Brain microvascular endothelial cell (primary cell): ENCODE data around the gene TOR2A.
"Not testable (repeated sequence)": the region's sequence is repeated elsewhere in the genome, so short reads cannot be mapped to it uniquely, and the experiment has no call there.

Experiments
- DNase-seq: peaks from one replicate; pipeline ENCODE4 v3.0.0-alpha.2; 2020
- H3K27ac ChIP-seq: fragments of 250-450 bp; sonication (Bioruptor Pico); 2 replicates; pipeline ENCODE4 v1.5.1; 2020; ENCODE audit warnings: mild to moderate bottlenecking, moderate library complexity
- H3K27me3 ChIP-seq: fragments of 250-450 bp; sonication (Bioruptor Pico); replicated peaks from 2 replicates; pipeline ENCODE4 v1.5.1; 2020; ENCODE audit warnings: mild to moderate bottlenecking
- H3K36me3 ChIP-seq: fragments of 250-450 bp; sonication (Bioruptor Pico); replicated peaks from 2 replicates; pipeline ENCODE4 v1.5.1; 2020; ENCODE audit warnings: mild to moderate bottlenecking
- H3K4me3 ChIP-seq: 2 replicates; pipeline ENCODE4 v1.5.1; 2011; ENCODE audit warnings: low read depth, mild to moderate bottlenecking, control low read depth, low read length, moderate library complexity
- CTCF ChIP-seq: IDR thresholded peaks from 2 replicates; pipeline ENCODE4 v1.5.1; 2011; ENCODE audit warnings: low read depth, mild to moderate bottlenecking, moderate library complexity, low read length, control low read depth, inconsistent platforms; ENCODE audit errors: missing control alignments
- in situ Hi-C: cut with HindIII; loops from 2 replicates; pipeline ENCODE4 v1.10.0; 2017; ENCODE audit warnings: low sequenced_read_pairs, low pct_ligation_motif_present

The TOR2A gene

GRCh38 chr9:127761061-127761460, 26.0 kb upstream of the TOR2A start:
- TF ChIP-seq CTCF, result no peak
- in situ Hi-C loops, result loop anchor here (25.0 kb wide), 1 partner anchor 101 kb away; the partner anchor contains the start of gene ENG
- H3K36me3 ChIP-seq, result no peaks in the 10 kb centered on the region
- no peak overlapping the region for H3K27ac ChIP-seq
- DNase-seq, result no peak
- no peak overlapping the region for H3K4me3 ChIP-seq
- no peaks in the 10 kb centered on the region for H3K27me3 ChIP-seq

GRCh38 chr9:127758843-127759242, 23.7 kb upstream of the TOR2A start:
- in situ Hi-C loops, result loop anchor here (25.0 kb wide), 1 partner anchor 103 kb away; the partner anchor contains the start of gene ENG
- Histone ChIP-seq H3K27me3 (no peaks in the 10 kb centered on the region), H3K4me3 (no peak overlapping the region), H3K36me3 (no peaks in the 10 kb centered on the region), H3K27ac (no peak overlapping the region)
- DNase-seq, result no peak
- TF ChIP-seq CTCF, result no peak

GRCh38 chr9:127756776-127757175, 21.7 kb upstream of the TOR2A start:
- not testable (repeated sequence) for H3K4me3 ChIP-seq, H3K27me3 ChIP-seq, H3K36me3 ChIP-seq, DNase-seq, H3K27ac ChIP-seq
- in situ Hi-C loops, result loop anchor here (25.0 kb wide), 1 partner anchor 106 kb away; the partner anchor contains the start of gene ENG

GRCh38 chr9:127756233-127756632, 21.1 kb upstream of the TOR2A start:
- Histone ChIP-seq H3K27me3 (no peaks in the 10 kb centered on the region), H3K36me3 (no peaks in the 10 kb centered on the region), H3K4me3 (no peak overlapping the region), H3K27ac (no peak overlapping the region)
- in situ Hi-C loops, result loop anchor here (25.0 kb wide), 1 partner anchor 106 kb away; the partner anchor contains the start of gene ENG
- no peak for TF ChIP-seq CTCF
- no peak for DNase-seq

GRCh38 chr9:127755061-127756060, 20.3 kb upstream of the TOR2A start:
- H3K27ac ChIP-seq, result no peak overlapping the region
- no peaks in the 10 kb centered on the region for H3K27me3 ChIP-seq
- H3K4me3 ChIP-seq, result no peak overlapping the region
- H3K36me3 ChIP-seq, result no peaks in the 10 kb centered on the region
- in situ Hi-C loops, result loop anchor here (25.0 kb wide), 1 partner anchor 107 kb away; the partner anchor contains the start of gene ENG
- no peak for TF ChIP-seq CTCF
- DNase-seq, result no peak
